ENCODE results near the gene DAAM2.

DNA sequence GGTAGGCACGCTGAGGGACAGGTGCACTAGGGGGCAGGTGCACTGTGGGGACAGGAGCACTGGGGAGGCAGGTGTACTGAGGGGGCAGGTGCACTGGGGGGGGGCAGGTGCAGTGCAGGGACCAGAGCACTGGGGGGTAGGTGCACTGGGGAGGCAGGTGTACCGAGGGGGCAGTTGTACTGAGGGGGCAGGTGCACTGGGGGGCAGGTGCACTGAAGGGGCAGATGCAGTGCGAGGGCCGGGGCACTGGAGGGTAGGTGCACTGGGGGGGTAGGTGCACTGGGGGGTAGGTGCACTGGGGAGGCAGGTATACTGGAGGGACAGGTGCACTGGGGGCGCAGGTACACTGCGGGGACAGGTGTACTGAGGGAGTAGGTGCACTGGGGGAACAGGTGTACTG, 39.5 kb downstream of the DAAM2 start:
- no peak for TF ChIP-seq SAP30 (IDR thresholded peaks at IDR 0.05; ENCODE audit: insufficient read depth, insufficient replicate concordance, low read length)
- TF ChIP-seq POLR2A (IDR thresholded peaks at IDR 0.05; ENCODE audit: control extremely low read depth in 1 of 2, low read depth in 2 of 2, low read length in 2 of 2): no peak
- no peak for TF ChIP-seq CTCF (IDR thresholded peaks at IDR 0.05; ENCODE audit: control extremely low read depth in 1 of 3, insufficient read depth in 1 of 3, low read depth in 1 of 3, low read length in 3 of 3)
- no peak for TF ChIP-seq ZNF274 (IDR thresholded peaks at IDR 0.05; ENCODE audit: borderline replicate concordance, extremely low read depth, low read length)
- no peak for TF ChIP-seq HDAC2 (IDR thresholded peaks at IDR 0.05; ENCODE audit: borderline replicate concordance in 1 of 2, low read depth in 2 of 2, low read length in 2 of 2)
- no peak for TF ChIP-seq EP300 (IDR thresholded peaks at IDR 0.05; ENCODE audit: borderline replicate concordance in 1 of 2, low read depth in 2 of 2, low read length in 2 of 2)
- no peak for TF ChIP-seq EZH2 (IDR thresholded peaks at IDR 0.05; ENCODE audit: low read depth, low read length, severe bottlenecking)
- TF ChIP-seq USF2 (IDR thresholded peaks at IDR 0.05; ENCODE audit: low read length): no peak
- TF ChIP-seq KDM1A (IDR thresholded peaks at IDR 0.05; ENCODE audit: borderline replicate concordance, low read length): no peak
